OCI-LY3 (cell line): ENCODE measurements around the gene C1orf141.

ENCODE experiments used
- H2AFZ ChIP-seq: fragments of 200-600, 300-600 bp; shearing (Covaris generic); 2 replicates; pipeline ENCODE4 v1.6.0; 2014; ENCODE audit warnings: antibody characterized with exemption, low read depth, low read length
- H3K27ac ChIP-seq: fragments of 200-600, 300-600 bp; sonication (generic); 2 replicates; pipeline ENCODE4 v1.5.1; 2014; ENCODE audit warnings: mild to moderate bottlenecking, low read length, moderate library complexity, mixed read lengths
- H3K27me3 ChIP-seq: fragments of 200-600, 300-600 bp; sonication (generic); 2 replicates; pipeline ENCODE4 v1.6.1; 2014; ENCODE audit warnings: low read depth, low read length, mixed read lengths
- H3K36me3 ChIP-seq: fragments of 200-600, 300-600 bp; sonication (generic); replicated peaks from 2 replicates; pipeline ENCODE3; 2014; ENCODE audit warnings: low read depth, low read length, mixed read lengths
- H3K4me1 ChIP-seq: fragments of 300-600, 200-600 bp; sonication (generic); 2 replicates; pipeline ENCODE4 v1.6.1; 2014; ENCODE audit warnings: low read length, mixed read lengths
- H3K4me2 ChIP-seq: fragments of 200-600, 300-600 bp; sonication (generic); 2 replicates; pipeline ENCODE4 v1.6.1; 2014; ENCODE audit warnings: low read length, mixed read lengths
- H3K4me3 ChIP-seq: fragments of 300-600, 200-600 bp; sonication (generic); 2 replicates; pipeline ENCODE4 v1.5.1; 2014; ENCODE audit warnings: antibody characterized with exemption, mild to moderate bottlenecking, low read length, moderate library complexity
- H3K79me2 ChIP-seq: fragments of 300-600, 200-600 bp; shearing (Covaris generic); 2 replicates; pipeline ENCODE4 v1.6.1; 2014; ENCODE audit warnings: mild to moderate bottlenecking, low read length, mixed read lengths
- H3K9ac ChIP-seq: fragments of 300-600, 200-600 bp; shearing (Covaris generic); 2 replicates; pipeline ENCODE4 v1.6.0; 2014; ENCODE audit warnings: mild to moderate bottlenecking, low read length, moderate library complexity
- H3K9me3 ChIP-seq: fragments of 200-600, 300-600 bp; shearing (Covaris generic); 2 replicates; pipeline ENCODE4 v1.6.1; 2014; ENCODE audit warnings: low read length, mixed read lengths; ENCODE audit not compliant: insufficient read depth
- H4K20me1 ChIP-seq: fragments of 200-600, 300-600 bp; sonication (generic); 2 replicates; pipeline ENCODE4 v1.6.1; 2016; ENCODE audit warnings: low read length, mixed read lengths; ENCODE audit not compliant: insufficient read depth
- CTCF ChIP-seq: fragments of 200-600, 300-600 bp; sonication (generic); IDR thresholded peaks from 2 replicates; pipeline ENCODE4 v1.5.1; 2014; ENCODE audit warnings: antibody characterized with exemption, low read length, low read depth
- EZH2phosphoT487 ChIP-seq: fragments of 200-600 bp; shearing (Covaris generic); IDR thresholded peaks from 2 replicates; pipeline ENCODE4 v1.6.1; 2018; ENCODE audit warnings: antibody characterized with exemption, mixed run types, low read depth

C1orf141 gene

GRCh38 chr1:67138813-67139499 lies 4.2 kb upstream of the C1orf141 start:
- H3K9me3 ChIP-seq = no peaks in the 10 kb centered on the region
- no peak overlapping the region for H3K27ac ChIP-seq
- no peak overlapping the region for H3K4me3 ChIP-seq
- H3K4me1 ChIP-seq = peaks cover 44% of the 10 kb centered on the region
- H4K20me1 ChIP-seq = no peaks in the 10 kb centered on the region
- no peaks in the 10 kb centered on the region for H3K79me2 ChIP-seq
- TF ChIP-seq CTCF (no peak), EZH2phosphoT487 (no peak)
- no peak overlapping the region for H3K4me2 ChIP-seq
- H3K27me3 ChIP-seq = no peaks in the 10 kb centered on the region; the same call in 1 of the 2 replicates
- H3K9ac ChIP-seq = no peak overlapping the region
- H2AFZ ChIP-seq = no peak overlapping the region
- no peaks in the 10 kb centered on the region for H3K36me3 ChIP-seq

GRCh38 chr1:67137307-67137753 lies 2.6 kb upstream of the C1orf141 start:
- Histone ChIP-seq H3K9ac (no peak overlapping the region), H3K27me3 (no peaks in the 10 kb centered on the region), H3K79me2 (no peaks in the 10 kb centered on the region), H3K4me2 (no peak overlapping the region), H3K36me3 (no peaks in the 10 kb centered on the region), H4K20me1 (no peaks in the 10 kb centered on the region), H3K9me3 (no peaks in the 10 kb centered on the region), H2AFZ (no peak overlapping the region), H3K4me3 (no peak overlapping the region), H3K27ac (no peak overlapping the region), H3K4me1 (peaks cover 30% of the 10 kb centered on the region)
- no peak for TF ChIP-seq CTCF
- no peak for TF ChIP-seq EZH2phosphoT487

GRCh38 chr1:67135354-67135753 lies 584 bp upstream of the C1orf141 start:
- peaks cover 28% of the 10 kb centered on the region for H3K4me1 ChIP-seq
- H3K9me3 ChIP-seq = no peaks in the 10 kb centered on the region
- peak overlapping the region; percentile 67 for H3K4me3 ChIP-seq
- no peak overlapping the region for H3K9ac ChIP-seq
- H3K4me2 ChIP-seq = peak overlapping the region; percentile 75
- H3K36me3 ChIP-seq = no peaks in the 10 kb centered on the region
- TF ChIP-seq CTCF = no peak
- no peak for TF ChIP-seq EZH2phosphoT487
- no peak overlapping the region for H3K27ac ChIP-seq
- H4K20me1 ChIP-seq = no peaks in the 10 kb centered on the region
- no peaks in the 10 kb centered on the region for H3K27me3 ChIP-seq
- no peaks in the 10 kb centered on the region for H3K79me2 ChIP-seq
- H2AFZ ChIP-seq = peak overlapping the region; percentile 81; the same call in 1 of the 2 replicates

- no peak overlapping the region for H3K4me3 ChIP-seq
- H4K20me1 ChIP-seq = no peaks in the 10 kb centered on the region
- H3K36me3 ChIP-seq = no peaks in the 10 kb centered on the region
- H3K4me2 ChIP-seq = no peak overlapping the region
- H3K27ac ChIP-seq = no peak overlapping the region
- no peaks in the 10 kb centered on the region for H3K27me3 ChIP-seq
- no peak overlapping the region for H2AFZ ChIP-seq
- no peak for TF ChIP-seq CTCF
- TF ChIP-seq EZH2phosphoT487 = no peak
- H3K9ac ChIP-seq = no peak overlapping the region
- no peaks in the 10 kb centered on the region for H3K9me3 ChIP-seq
- H3K4me1 ChIP-seq = peaks cover 14% of the 10 kb centered on the region
- H3K79me2 ChIP-seq = no peaks in the 10 kb centered on the region
These were observed 1.6 kb downstream of the C1orf141 start for GRCh38 chr1:67133177-67133576.
